ENCODE data around the gene ZNF385A. TPM values are rescaled to one million over a fixed set of nuclear protein-coding genes. Genes with fewer than 3 reads are reported as not detected.

The ZNF385A gene
- total and polyA plus RNA-seq, 9 of the 15 experiments (the other 6 are each of a cell fraction or from before 2014, with no cell fraction given), result 1.0 to 111 (median 7.7) TPM

GRCh38 chr12:54386403-54387113 lies 2.0 kb upstream of the ZNF385A start (continued):
- TF ChIP-seq MGA (IDR thresholded peaks at IDR 0.05), result no peak
- TF ChIP-seq ZFP36 (IDR thresholded peaks at IDR 0.05; ENCODE audit: low read depth, low read length, partially characterized antibody), result peak; percentile 92
- 0 out of 4 replicates have a peak, but pooled peaks of 1 of the 2 experiments have one; percentile 14 for TF ChIP-seq ZNF639 (CRISPR knock-in tag; conservative IDR thresholded peaks at IDR 0.05 in 1 of 2, IDR thresholded peaks at IDR 0.05 in 1 of 2)
- no peak for TF ChIP-seq GABPB1 (CRISPR knock-in tag; IDR thresholded peaks at IDR 0.05)
- peak; percentile 81; the same call in 1 of the 2 replicates for TF ChIP-seq BCOR (IDR thresholded peaks at IDR 0.05)
- no peak for TF ChIP-seq MYNN (IDR thresholded peaks at IDR 0.05)
- no peak for TF ChIP-seq MYNN (CRISPR knock-in tag; IDR thresholded peaks at IDR 0.05)
- no peak for TF ChIP-seq RERE (CRISPR knock-in tag; IDR thresholded peaks at IDR 0.05; ENCODE audit: borderline replicate concordance)
